Loucy (cell line): ENCODE data around the gene ZNF32.

ENCODE experiments used
- H2AFZ ChIP-seq: fragments of 200-600 bp; sonication (generic); 2 replicates; pipeline ENCODE4 v1.6.0; 2016; ENCODE audit warnings: antibody characterized with exemption, mild to moderate bottlenecking, low read length, moderate library complexity
- H3F3A ChIP-seq: fragments of 200-600 bp; 2 replicates; pipeline ENCODE4 v1.6.0; 2016; ENCODE audit warnings: antibody characterized with exemption, low read depth, mild to moderate bottlenecking
- H3K27me3 ChIP-seq: fragments of 200-600 bp; sonication (generic); 2 replicates; pipeline ENCODE4 v1.6.1; 2014; ENCODE audit warnings: low read length, mild to moderate bottlenecking; ENCODE audit not compliant: insufficient read depth, poor library complexity, severe bottlenecking
- H3K36me3 ChIP-seq: fragments of 200-600 bp; sonication (generic); 2 replicates; pipeline ENCODE4 v1.6.1; 2016; ENCODE audit warnings: low read length; ENCODE audit not compliant: insufficient read depth
- H3K4me1 ChIP-seq: fragments of 200-600 bp; sonication (generic); 2 replicates; pipeline ENCODE4 v1.5.1; 2014; ENCODE audit warnings: low read length, mild to moderate bottlenecking; ENCODE audit not compliant: insufficient read depth, poor library complexity, severe bottlenecking
- H3K4me2 ChIP-seq: fragments of 200-600 bp; sonication (generic); 2 replicates; pipeline ENCODE4 v1.6.0; 2014; ENCODE audit warnings: antibody characterized with exemption, low read length, low read depth, mild to moderate bottlenecking; ENCODE audit not compliant: poor library complexity, severe bottlenecking
- H3K4me3 ChIP-seq: fragments of 200-600 bp; sonication (generic); 2 replicates; pipeline ENCODE4 v1.5.1; 2014; ENCODE audit warnings: low read length, mild to moderate bottlenecking, mixed read lengths; ENCODE audit not compliant: poor library complexity, severe bottlenecking
- H3K79me2 ChIP-seq: fragments of 200-600 bp; sonication (generic); 2 replicates; pipeline ENCODE4 v1.6.1; 2014; ENCODE audit warnings: low read length; ENCODE audit not compliant: insufficient read depth
- H3K9ac ChIP-seq: fragments of 200-600 bp; sonication (generic); 2 replicates; pipeline ENCODE4 v1.6.0; 2014; ENCODE audit warnings: mild to moderate bottlenecking, low read depth, low read length, moderate library complexity; ENCODE audit not compliant: poor library complexity, severe bottlenecking
- H3K9me2 ChIP-seq: fragments of 200-600 bp; sonication (generic); replicated peaks from 2 replicates; pipeline ENCODE4 v1.6.1; 2016; ENCODE audit warnings: low read depth, low read length, mixed read lengths
- H3K9me3 ChIP-seq: fragments of 200-600 bp; sonication (generic); 2 replicates; pipeline ENCODE4 v1.6.1; 2014; ENCODE audit warnings: mild to moderate bottlenecking, antibody characterized with exemption, low read length, low read depth; ENCODE audit not compliant: insufficient read depth
- H4K20me1 ChIP-seq: fragments of 200-600 bp; sonication (generic); 2 replicates; pipeline ENCODE4 v1.6.0; 2014; ENCODE audit warnings: antibody characterized with exemption, low read length, mild to moderate bottlenecking; ENCODE audit not compliant: insufficient read depth, poor library complexity, severe bottlenecking
- EZH2phosphoT487 ChIP-seq: fragments of 200-600 bp; IDR thresholded peaks from 2 replicates; pipeline ENCODE4 v1.6.1; 2018; ENCODE audit warnings: antibody characterized with exemption, mild to moderate bottlenecking, moderate library complexity, borderline replicate concordance
- TF ChIP-seq, protein P1 (sequence below): fragments of 200-600 bp; sonication (generic); conservative IDR thresholded peaks from 2 replicates; pipeline ENCODE4 v1.5.1; 2014; ENCODE audit warnings: mild to moderate bottlenecking, antibody characterized with exemption, low read length

The ZNF32 gene

DNA sequence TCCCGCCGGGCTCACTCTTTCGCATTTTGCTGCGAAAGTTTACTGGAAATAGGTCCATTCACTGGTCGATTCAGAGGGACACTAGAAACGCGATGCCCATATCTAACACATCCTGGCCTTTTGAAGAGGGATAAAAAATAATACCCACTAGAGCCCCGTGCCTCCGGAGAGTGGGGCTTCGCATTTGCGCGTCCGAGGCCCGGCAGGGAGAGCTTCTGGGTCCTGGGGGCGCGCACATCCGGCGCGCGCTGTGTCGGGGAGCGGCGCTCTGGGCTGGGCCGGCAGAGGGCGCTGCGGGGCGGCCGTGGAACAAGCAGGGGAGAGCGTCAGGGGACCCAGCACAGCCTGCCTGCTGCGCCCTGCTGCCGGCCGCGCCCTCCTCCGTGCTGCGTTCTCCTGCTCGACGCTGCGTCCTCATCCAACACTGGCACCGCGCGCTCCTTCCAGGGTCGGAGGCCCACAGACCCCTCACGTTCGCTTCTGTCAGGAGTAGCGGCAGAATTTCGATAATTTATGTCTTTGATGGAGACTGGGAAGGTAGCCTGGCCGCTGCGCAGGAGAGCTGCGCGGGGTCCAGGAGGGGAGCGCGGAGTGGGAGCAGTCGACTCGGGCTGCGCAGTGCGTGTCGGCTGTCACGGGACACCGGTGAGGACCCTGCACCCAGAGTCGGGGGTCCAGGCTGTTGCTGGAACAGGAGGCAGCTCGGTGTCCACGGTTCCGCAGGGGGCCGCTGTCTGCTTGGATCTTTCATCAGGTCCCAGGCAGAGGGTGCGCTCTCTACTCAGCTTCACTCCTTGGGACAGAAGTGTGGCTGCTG lies 41.5 kb upstream of the ZNF32 start:
- Histone ChIP-seq H3K27me3 (no peaks in the 10 kb centered on the region), H4K20me1 (no peaks in the 10 kb centered on the region), H2AFZ (peak overlapping the region; percentile 95), H3K4me2 (peak overlapping the region; percentile 66), H3K9me2 (no peaks in the 10 kb centered on the region), H3K9ac (peak overlapping the region; percentile 57), H3F3A (no peaks in the 10 kb centered on the region), H3K36me3 (no peaks in the 10 kb centered on the region), H3K4me3 (peak overlapping the region; percentile 60), H3K4me1 (peaks cover 11% of the 10 kb centered on the region), H3K9me3 (no peaks in the 10 kb centered on the region), H3K79me2 (no peaks in the 10 kb centered on the region)
- TF ChIP-seq, protein P1, sequence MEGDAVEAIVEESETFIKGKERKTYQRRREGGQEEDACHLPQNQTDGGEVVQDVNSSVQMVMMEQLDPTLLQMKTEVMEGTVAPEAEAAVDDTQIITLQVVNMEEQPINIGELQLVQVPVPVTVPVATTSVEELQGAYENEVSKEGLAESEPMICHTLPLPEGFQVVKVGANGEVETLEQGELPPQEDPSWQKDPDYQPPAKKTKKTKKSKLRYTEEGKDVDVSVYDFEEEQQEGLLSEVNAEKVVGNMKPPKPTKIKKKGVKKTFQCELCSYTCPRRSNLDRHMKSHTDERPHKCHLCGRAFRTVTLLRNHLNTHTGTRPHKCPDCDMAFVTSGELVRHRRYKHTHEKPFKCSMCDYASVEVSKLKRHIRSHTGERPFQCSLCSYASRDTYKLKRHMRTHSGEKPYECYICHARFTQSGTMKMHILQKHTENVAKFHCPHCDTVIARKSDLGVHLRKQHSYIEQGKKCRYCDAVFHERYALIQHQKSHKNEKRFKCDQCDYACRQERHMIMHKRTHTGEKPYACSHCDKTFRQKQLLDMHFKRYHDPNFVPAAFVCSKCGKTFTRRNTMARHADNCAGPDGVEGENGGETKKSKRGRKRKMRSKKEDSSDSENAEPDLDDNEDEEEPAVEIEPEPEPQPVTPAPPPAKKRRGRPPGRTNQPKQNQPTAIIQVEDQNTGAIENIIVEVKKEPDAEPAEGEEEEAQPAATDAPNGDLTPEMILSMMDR = peak; percentile 76
- TF ChIP-seq EZH2phosphoT487 = no peak

DNA sequence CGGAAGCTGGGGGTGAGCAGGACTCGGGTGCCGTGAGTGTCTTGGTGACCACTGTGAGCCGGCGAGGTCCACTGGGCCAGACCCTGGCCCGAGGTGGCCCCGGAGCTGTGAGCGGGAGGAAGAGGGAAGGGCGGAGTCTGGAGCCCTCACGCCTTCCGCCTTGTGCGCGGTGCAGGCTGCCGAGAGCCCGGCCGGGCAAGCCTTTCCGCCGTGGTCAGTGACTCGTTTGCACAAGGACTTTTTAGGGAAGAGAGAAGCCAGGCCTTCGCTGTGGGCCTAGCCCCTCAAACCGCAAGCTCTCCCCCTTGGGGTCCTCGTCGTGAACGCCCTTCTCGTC lies 40.9 kb upstream of the ZNF32 start:
- Histone ChIP-seq H3K4me3 (peak overlapping the region; percentile 60), H3K9me3 (no peaks in the 10 kb centered on the region), H3F3A (no peaks in the 10 kb centered on the region), H3K9ac (peak overlapping the region; percentile 57), H3K4me2 (peak overlapping the region; percentile 66), H3K9me2 (no peaks in the 10 kb centered on the region), H3K27me3 (no peaks in the 10 kb centered on the region), H3K79me2 (no peaks in the 10 kb centered on the region), H4K20me1 (no peaks in the 10 kb centered on the region), H3K4me1 (peaks cover 11% of the 10 kb centered on the region), H3K36me3 (no peaks in the 10 kb centered on the region), H2AFZ (peak overlapping the region; percentile 95)
- TF ChIP-seq EZH2phosphoT487 = no peak
- TF ChIP-seq, protein P1 = no peak

DNA sequence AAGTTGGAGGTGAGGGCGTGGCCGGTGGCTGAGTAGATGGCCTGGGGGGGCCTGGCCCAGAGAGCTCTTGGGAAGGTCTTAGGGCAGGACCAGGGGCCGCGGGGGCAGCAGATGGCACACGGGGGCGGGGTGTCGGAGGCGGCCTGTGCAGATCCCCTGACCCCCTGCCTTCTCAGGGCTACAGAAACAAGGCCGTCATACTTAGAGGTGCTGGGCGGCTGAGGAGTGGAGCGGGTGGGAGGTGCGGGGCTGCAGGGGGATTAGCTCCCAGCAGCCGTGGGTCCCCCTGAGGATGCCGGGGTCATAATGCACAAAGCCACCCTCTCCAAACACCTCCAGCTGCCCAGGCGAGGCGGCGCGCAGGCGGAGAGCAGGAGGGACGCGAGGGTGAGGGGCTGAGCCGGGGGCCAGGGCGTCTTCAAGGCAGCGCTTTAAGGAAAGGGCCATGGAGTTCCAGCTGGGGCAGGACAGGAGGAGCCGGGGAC lies 40.4 kb upstream of the ZNF32 start:
- Histone ChIP-seq H3K4me2 (no peak overlapping the region), H3K9me2 (no peaks in the 10 kb centered on the region), H3K4me1 (peaks cover 6% of the 10 kb centered on the region), H2AFZ (no peak overlapping the region), H3K79me2 (no peaks in the 10 kb centered on the region), H4K20me1 (no peaks in the 10 kb centered on the region), H3F3A (no peaks in the 10 kb centered on the region), H3K9ac (no peak overlapping the region), H3K36me3 (no peaks in the 10 kb centered on the region), H3K27me3 (no peaks in the 10 kb centered on the region), H3K9me3 (no peaks in the 10 kb centered on the region), H3K4me3 (no peak overlapping the region)
- TF ChIP-seq EZH2phosphoT487 = no peak
- TF ChIP-seq, protein P1 = no peak
